ENCODE results near the gene PYGB. TPM values are rescaled to one million over a fixed set of nuclear protein-coding genes. Genes with fewer than 3 reads are reported as not detected.
A peak's percentile ranks its signal among the peaks of the same experiment; 100 is the strongest.
"Not testable (repeated sequence)": the region's sequence is repeated elsewhere in the genome, so short reads cannot be mapped to it uniquely, and the experiment has no call there.

The PYGB gene
- total and polyA plus RNA-seq, 5 donors, result 136 to 219 (median 179) TPM

DNA sequence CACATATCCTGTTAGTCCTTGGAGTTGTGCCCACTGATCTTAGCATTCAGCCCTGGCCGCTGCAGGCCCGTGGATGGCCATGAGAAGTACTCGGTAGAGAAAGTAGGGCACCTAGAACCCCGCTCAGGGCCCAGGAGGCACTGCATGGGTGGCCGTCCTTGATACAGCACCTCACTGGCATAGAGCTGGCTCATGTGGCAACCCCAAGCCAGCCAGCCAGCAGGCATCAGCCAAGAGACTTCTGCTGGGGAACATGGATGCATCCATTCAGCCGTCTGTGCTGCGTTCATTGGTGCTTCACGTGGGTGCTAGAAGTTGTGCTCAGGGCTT, 10.6 kb downstream of the PYGB start:
- intact Hi-C loops (cut with DNase I), result loop anchor here in 1 of 4 donors (10.0 kb wide), 1 partner anchor 64 kb away; the partner anchor contains the start of gene ENTPD6
- ATAC-seq (no peak), DNase-seq (peak in 1 of 3 donors; percentile 49)
- WGBS, result 72% methylated on average over 8 of the region's 8 CpGs
- no peak overlapping the region for H3K4me3 ChIP-seq (ENCODE audit: low read length)
- H3K4me1 ChIP-seq (ENCODE audit: control insufficient read depth, insufficient read depth, low read length), result peaks cover 10% of the 10 kb centered on the region
- no peak overlapping the region for H3K27ac ChIP-seq (ENCODE audit: low read length)
- no peaks in the 10 kb centered on the region for H3K9me3 ChIP-seq (ENCODE audit: control insufficient read depth, low read length)
- no peaks in the 10 kb centered on the region for H3K27me3 ChIP-seq (ENCODE audit: control insufficient read depth, insufficient read depth)

DNA sequence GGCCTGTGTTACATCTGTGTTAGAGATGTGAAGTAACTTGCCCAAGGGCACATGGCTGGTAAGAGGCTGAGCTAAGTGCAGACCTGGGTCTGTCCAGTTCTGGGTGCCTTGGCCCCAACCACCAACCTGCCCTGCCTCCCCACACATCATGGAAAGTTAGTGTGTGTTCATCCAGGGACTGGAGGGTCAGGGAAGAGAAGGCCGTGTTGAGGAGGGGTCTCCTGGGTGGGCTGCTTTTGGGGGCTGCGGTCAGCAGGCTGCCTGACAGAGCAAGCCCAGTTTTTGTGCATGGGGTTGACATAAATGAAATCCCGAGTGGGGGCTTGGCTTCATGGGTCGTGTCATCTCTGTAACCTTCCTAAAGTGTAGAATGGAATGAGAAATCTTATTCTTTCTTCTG, 10.9 kb downstream of the PYGB start:
- H3K9me3 ChIP-seq (ENCODE audit: control insufficient read depth, low read length), result no peaks in the 10 kb centered on the region
- ATAC-seq (no peak), DNase-seq (peak in 1 of 3 donors; percentile 19)
- H3K4me3 ChIP-seq (ENCODE audit: low read length), result no peak overlapping the region
- no peak overlapping the region for H3K27ac ChIP-seq (ENCODE audit: low read length)
- intact Hi-C loops (cut with DNase I), result loop anchor here in 1 of 4 donors (10.0 kb wide), 1 partner anchor 64 kb away; the partner anchor contains the start of gene ENTPD6
- no peaks in the 10 kb centered on the region for H3K27me3 ChIP-seq (ENCODE audit: control insufficient read depth, insufficient read depth)
- H3K4me1 ChIP-seq (ENCODE audit: control insufficient read depth, insufficient read depth, low read length), result peaks cover 10% of the 10 kb centered on the region
- 80% methylated on average over 4 of the region's 4 CpGs for WGBS

- peaks cover 10% of the 10 kb centered on the region for H3K4me1 ChIP-seq (ENCODE audit: control insufficient read depth, insufficient read depth, low read length)
- DNase-seq, result peak in 1 of 3 donors; percentile 6
- H3K9me3 ChIP-seq (ENCODE audit: control insufficient read depth, low read length), result no peaks in the 10 kb centered on the region
- intact Hi-C loops (cut with DNase I), result loop anchor here in 1 of 4 donors (10.0 kb wide), 1 partner anchor 65 kb away; the partner anchor contains the start of gene ENTPD6
- H3K4me3 ChIP-seq (ENCODE audit: low read length), result no peak overlapping the region
- 94% methylated on average over 12 of the region's 12 CpGs for WGBS
- ATAC-seq, result no peak
- no peak overlapping the region for H3K27ac ChIP-seq (ENCODE audit: low read length)
- H3K27me3 ChIP-seq (ENCODE audit: control insufficient read depth, insufficient read depth), result no peaks in the 10 kb centered on the region
These were observed 11.5 kb downstream of the PYGB start for GRCh38 chr20:25259358-25259757.

DNA sequence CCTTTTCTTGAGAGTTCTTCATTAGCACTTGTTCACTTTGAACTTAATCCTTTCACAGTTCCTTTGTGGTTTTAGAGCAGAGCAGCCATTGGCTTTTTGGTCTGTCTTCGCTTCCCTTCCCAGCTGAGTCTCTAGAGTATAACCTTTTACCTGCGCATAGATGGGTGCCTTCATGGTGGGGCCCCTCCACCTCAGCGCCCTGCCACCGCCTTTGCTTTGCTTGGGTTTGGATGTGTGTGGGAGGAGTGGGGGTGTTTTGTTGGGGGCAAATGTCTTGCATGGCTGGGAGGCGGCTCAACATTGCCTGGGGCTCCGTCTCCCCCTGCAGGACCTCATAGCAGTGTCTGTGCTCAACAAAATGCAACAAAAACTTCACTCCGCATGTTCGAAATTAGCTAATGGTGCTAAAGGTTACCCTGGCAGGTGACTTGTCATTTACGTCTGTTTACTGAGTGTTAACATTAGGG, 11.9 kb downstream of the PYGB start:
- DNase-seq (peak in 1 of 3 donors; percentile 28), ATAC-seq (no peak)
- 91% methylated on average over 9 of the region's 9 CpGs for WGBS
- intact Hi-C loops (cut with DNase I), result loop anchor here in 1 of 4 donors (10.0 kb wide), 1 partner anchor 65 kb away; the partner anchor contains the start of gene ENTPD6
- no peaks in the 10 kb centered on the region for H3K9me3 ChIP-seq (ENCODE audit: control insufficient read depth, low read length)
- no peak overlapping the region for H3K4me3 ChIP-seq (ENCODE audit: low read length)
- H3K4me1 ChIP-seq (ENCODE audit: control insufficient read depth, insufficient read depth, low read length), result peaks cover 10% of the 10 kb centered on the region
- no peaks in the 10 kb centered on the region for H3K27me3 ChIP-seq (ENCODE audit: control insufficient read depth, insufficient read depth)
- H3K27ac ChIP-seq (ENCODE audit: low read length), result no peak overlapping the region

- H3K27me3 ChIP-seq (ENCODE audit: control insufficient read depth, insufficient read depth); intact Hi-C loops (cut with DNase I); H3K9me3 ChIP-seq (ENCODE audit: control insufficient read depth, low read length); H3K4me1 ChIP-seq (ENCODE audit: control insufficient read depth, insufficient read depth, low read length); H3K27ac ChIP-seq (ENCODE audit: low read length); ATAC-seq; H3K4me3 ChIP-seq (ENCODE audit: low read length): not testable (repeated sequence)
- 95% methylated on average over 16 of the region's 16 CpGs for WGBS
- peak in 2 of 3 donors; percentile 31 to 36 for DNase-seq
These were observed 13.0 kb downstream of the PYGB start for GRCh38 chr20:25260770-25261437.

GRCh38 chr20:25269057-25269832, 21.4 kb downstream of the PYGB start:
- Histone ChIP-seq H3K4me1 (ENCODE audit: control insufficient read depth, insufficient read depth, low read length) (no peaks in the 10 kb centered on the region), H3K27ac (ENCODE audit: low read length) (no peak overlapping the region), H3K9me3 (ENCODE audit: control insufficient read depth, low read length) (no peaks in the 10 kb centered on the region), H3K4me3 (ENCODE audit: low read length) (no peak overlapping the region), H3K27me3 (ENCODE audit: control insufficient read depth, insufficient read depth) (no peaks in the 10 kb centered on the region)
- WGBS, result 78% methylated on average over 11 of the region's 11 CpGs
- no peak for ATAC-seq
- intact Hi-C loops (cut with DNase I), result no loop called here
- peak in 1 of 3 donors; percentile 14 for DNase-seq

DNA sequence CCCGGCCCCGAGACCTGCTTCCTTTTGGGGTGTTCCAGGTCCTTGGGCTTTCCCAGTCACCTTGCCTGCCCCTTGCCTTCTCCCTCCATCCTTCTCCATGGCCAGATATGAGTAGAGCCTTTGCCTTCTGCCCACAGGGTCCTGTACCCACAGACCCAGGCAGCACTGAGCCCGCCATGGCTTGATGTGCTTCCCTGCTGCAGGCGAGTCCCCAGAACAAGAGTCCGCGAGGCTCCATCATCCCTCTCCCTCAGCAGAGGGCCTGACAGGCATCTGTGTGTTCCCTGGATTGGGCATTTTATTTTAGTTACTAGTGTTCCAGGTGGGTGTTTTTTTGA, 21.9 kb downstream of the PYGB start:
- 97% methylated on average over 6 of the region's 6 CpGs for WGBS
- no peak overlapping the region for H3K4me3 ChIP-seq (ENCODE audit: low read length)
- ATAC-seq (no peak), DNase-seq (peak in 1 of 3 donors; percentile 7)
- intact Hi-C loops (cut with DNase I), result no loop called here
- H3K27ac ChIP-seq (ENCODE audit: low read length), result no peak overlapping the region
- no peaks in the 10 kb centered on the region for H3K4me1 ChIP-seq (ENCODE audit: control insufficient read depth, insufficient read depth, low read length)
- no peaks in the 10 kb centered on the region for H3K9me3 ChIP-seq (ENCODE audit: control insufficient read depth, low read length)
- H3K27me3 ChIP-seq (ENCODE audit: control insufficient read depth, insufficient read depth), result no peaks in the 10 kb centered on the region

GRCh38 chr20:25270829-25271251, 23.0 kb downstream of the PYGB start:
- Histone ChIP-seq H3K27ac (ENCODE audit: low read length) (no peak overlapping the region), H3K27me3 (ENCODE audit: control insufficient read depth, insufficient read depth) (no peaks in the 10 kb centered on the region), H3K4me1 (ENCODE audit: control insufficient read depth, insufficient read depth, low read length) (no peaks in the 10 kb centered on the region), H3K9me3 (ENCODE audit: control insufficient read depth, low read length) (no peaks in the 10 kb centered on the region), H3K4me3 (ENCODE audit: low read length) (no peak overlapping the region)
- ATAC-seq (no peak), DNase-seq (peak in 2 of 3 donors; percentile 39 to 41)
- WGBS, result 67% methylated on average over 12 of the region's 12 CpGs
- intact Hi-C loops (cut with DNase I), result no loop called here

- Histone ChIP-seq H3K9me3 (ENCODE audit: control insufficient read depth, low read length) (no peaks in the 10 kb centered on the region), H3K27me3 (ENCODE audit: control insufficient read depth, insufficient read depth) (no peaks in the 10 kb centered on the region), H3K4me3 (ENCODE audit: low read length) (no peak overlapping the region), H3K27ac (ENCODE audit: low read length) (no peak overlapping the region), H3K4me1 (ENCODE audit: control insufficient read depth, insufficient read depth, low read length) (no peaks in the 10 kb centered on the region)
- ATAC-seq, result no peak
- 94% methylated on average over 13 of the region's 13 CpGs for WGBS
- DNase-seq, result peak in 1 of 3 donors; percentile 25
- intact Hi-C loops (cut with DNase I), result no loop called here
These were observed 23.8 kb downstream of the PYGB start for GRCh38 chr20:25271486-25272222.

- DNase-seq (peak in 1 of 3 donors; percentile 23), ATAC-seq (no peak)
- H3K4me3 ChIP-seq (ENCODE audit: low read length), result no peak overlapping the region
- intact Hi-C loops (cut with DNase I), result no loop called here
- no peaks in the 10 kb centered on the region for H3K9me3 ChIP-seq (ENCODE audit: control insufficient read depth, low read length)
- H3K27ac ChIP-seq (ENCODE audit: low read length), result no peak overlapping the region
- 82% methylated on average over 19 of the region's 19 CpGs for WGBS
- H3K4me1 ChIP-seq (ENCODE audit: control insufficient read depth, insufficient read depth, low read length), result no peaks in the 10 kb centered on the region
- H3K27me3 ChIP-seq (ENCODE audit: control insufficient read depth, insufficient read depth), result no peaks in the 10 kb centered on the region
These were observed 24.5 kb downstream of the PYGB start for GRCh38 chr20:25272223-25273000.
